ENCODE measurements around the gene CALM3. TPM values are rescaled to one million over a fixed set of nuclear protein-coding genes. Genes with fewer than 3 reads are reported as not detected.
"Not testable (repeated sequence)": the region's sequence is repeated elsewhere in the genome, so short reads cannot be mapped to it uniquely, and the experiment has no call there.

The CALM3 gene
- polyA plus RNA-seq, 1 donor from 2014 or later: 630 TPM

DNA sequence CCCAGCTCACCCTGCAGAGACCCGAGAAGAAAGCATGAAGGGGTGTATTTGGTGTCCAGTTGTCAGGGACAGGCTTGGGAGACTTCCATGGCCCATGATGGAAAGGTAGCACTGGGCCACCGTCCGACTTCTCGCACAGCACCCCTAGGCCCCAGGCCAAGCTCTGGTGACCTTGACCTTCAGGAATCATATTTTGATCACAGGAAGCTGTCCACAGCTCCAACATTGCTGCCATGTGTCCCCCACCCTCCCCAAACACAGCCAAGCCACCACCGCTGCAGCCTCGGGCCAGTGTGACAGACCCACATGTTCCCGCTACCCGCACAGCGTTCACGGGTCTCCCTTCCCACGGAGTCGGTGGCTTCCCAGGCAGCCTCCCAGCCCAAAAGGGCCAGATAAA lies 24.6 kb downstream of the CALM3 start:
- Histone ChIP-seq H3K4me2 (ENCODE audit: low read length) (no peak overlapping the region), H3K27ac (ENCODE audit: low read length) (no peak overlapping the region), H2AFZ (ENCODE audit: low read depth, low read length) (no peak overlapping the region)

GRCh38 chr19:46626446-46626845 lies 25.3 kb downstream of the CALM3 start:
- no peak overlapping the region for H3K4me2 ChIP-seq (ENCODE audit: low read length)
- H2AFZ ChIP-seq (ENCODE audit: low read depth, low read length): no peak overlapping the region
- H3K9me2 ChIP-seq (ENCODE audit: insufficient read depth, low read length): no peaks in the 10 kb centered on the region
- no peak overlapping the region for H3K27ac ChIP-seq (ENCODE audit: low read length)
- no peak overlapping the region for H3K4me3 ChIP-seq (ENCODE audit: low read length)
- no peaks in the 10 kb centered on the region for H3K36me3 ChIP-seq (ENCODE audit: insufficient read depth, low read length)
- no peaks in the 10 kb centered on the region for H3K27me3 ChIP-seq (ENCODE audit: insufficient read depth, low read depth, low read length)
- no peaks in the 10 kb centered on the region for H3K79me2 ChIP-seq (replicated peaks; ENCODE audit: insufficient read depth, low read length)
- H3K9me3 ChIP-seq (ENCODE audit: low read length): no peaks in the 10 kb centered on the region
- no peak for TF ChIP-seq SMC3 (conservative IDR thresholded peaks at IDR 0.05; ENCODE audit: poor library complexity)
- TF ChIP-seq EZH2 (IDR thresholded peaks at IDR 0.05; ENCODE audit: borderline replicate concordance, insufficient read depth, low read length, poor library complexity, severe bottlenecking): no peak
- no peak for TF ChIP-seq EP300 (conservative IDR thresholded peaks at IDR 0.05; ENCODE audit: poor library complexity, severe bottlenecking)
- TF ChIP-seq, protein P1, sequence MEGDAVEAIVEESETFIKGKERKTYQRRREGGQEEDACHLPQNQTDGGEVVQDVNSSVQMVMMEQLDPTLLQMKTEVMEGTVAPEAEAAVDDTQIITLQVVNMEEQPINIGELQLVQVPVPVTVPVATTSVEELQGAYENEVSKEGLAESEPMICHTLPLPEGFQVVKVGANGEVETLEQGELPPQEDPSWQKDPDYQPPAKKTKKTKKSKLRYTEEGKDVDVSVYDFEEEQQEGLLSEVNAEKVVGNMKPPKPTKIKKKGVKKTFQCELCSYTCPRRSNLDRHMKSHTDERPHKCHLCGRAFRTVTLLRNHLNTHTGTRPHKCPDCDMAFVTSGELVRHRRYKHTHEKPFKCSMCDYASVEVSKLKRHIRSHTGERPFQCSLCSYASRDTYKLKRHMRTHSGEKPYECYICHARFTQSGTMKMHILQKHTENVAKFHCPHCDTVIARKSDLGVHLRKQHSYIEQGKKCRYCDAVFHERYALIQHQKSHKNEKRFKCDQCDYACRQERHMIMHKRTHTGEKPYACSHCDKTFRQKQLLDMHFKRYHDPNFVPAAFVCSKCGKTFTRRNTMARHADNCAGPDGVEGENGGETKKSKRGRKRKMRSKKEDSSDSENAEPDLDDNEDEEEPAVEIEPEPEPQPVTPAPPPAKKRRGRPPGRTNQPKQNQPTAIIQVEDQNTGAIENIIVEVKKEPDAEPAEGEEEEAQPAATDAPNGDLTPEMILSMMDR (IDR thresholded peaks at IDR 0.05; ENCODE audit: poor library complexity, severe bottlenecking): no peak
- no peak for TF ChIP-seq MXI1 (conservative IDR thresholded peaks at IDR 0.05; ENCODE audit: poor library complexity, severe bottlenecking)
- TF ChIP-seq, protein P2, sequence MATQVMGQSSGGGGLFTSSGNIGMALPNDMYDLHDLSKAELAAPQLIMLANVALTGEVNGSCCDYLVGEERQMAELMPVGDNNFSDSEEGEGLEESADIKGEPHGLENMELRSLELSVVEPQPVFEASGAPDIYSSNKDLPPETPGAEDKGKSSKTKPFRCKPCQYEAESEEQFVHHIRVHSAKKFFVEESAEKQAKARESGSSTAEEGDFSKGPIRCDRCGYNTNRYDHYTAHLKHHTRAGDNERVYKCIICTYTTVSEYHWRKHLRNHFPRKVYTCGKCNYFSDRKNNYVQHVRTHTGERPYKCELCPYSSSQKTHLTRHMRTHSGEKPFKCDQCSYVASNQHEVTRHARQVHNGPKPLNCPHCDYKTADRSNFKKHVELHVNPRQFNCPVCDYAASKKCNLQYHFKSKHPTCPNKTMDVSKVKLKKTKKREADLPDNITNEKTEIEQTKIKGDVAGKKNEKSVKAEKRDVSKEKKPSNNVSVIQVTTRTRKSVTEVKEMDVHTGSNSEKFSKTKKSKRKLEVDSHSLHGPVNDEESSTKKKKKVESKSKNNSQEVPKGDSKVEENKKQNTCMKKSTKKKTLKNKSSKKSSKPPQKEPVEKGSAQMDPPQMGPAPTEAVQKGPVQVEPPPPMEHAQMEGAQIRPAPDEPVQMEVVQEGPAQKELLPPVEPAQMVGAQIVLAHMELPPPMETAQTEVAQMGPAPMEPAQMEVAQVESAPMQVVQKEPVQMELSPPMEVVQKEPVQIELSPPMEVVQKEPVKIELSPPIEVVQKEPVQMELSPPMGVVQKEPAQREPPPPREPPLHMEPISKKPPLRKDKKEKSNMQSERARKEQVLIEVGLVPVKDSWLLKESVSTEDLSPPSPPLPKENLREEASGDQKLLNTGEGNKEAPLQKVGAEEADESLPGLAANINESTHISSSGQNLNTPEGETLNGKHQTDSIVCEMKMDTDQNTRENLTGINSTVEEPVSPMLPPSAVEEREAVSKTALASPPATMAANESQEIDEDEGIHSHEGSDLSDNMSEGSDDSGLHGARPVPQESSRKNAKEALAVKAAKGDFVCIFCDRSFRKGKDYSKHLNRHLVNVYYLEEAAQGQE (IDR thresholded peaks at IDR 0.05; ENCODE audit: borderline replicate concordance): no peak
- TF ChIP-seq POLR2AphosphoS5 (IDR thresholded peaks at IDR 0.05): no peak
- TF ChIP-seq TAF1 (IDR thresholded peaks at IDR 0.05; ENCODE audit: low read depth): no peak
- no peak for TF ChIP-seq RAD21 (conservative IDR thresholded peaks at IDR 0.05)
- no peaks in the 10 kb centered on the region for H4K20me1 ChIP-seq (ENCODE audit: insufficient read depth)
- H3F3A ChIP-seq (ENCODE audit: insufficient read depth, low read length, poor library complexity, severe bottlenecking): no peaks in the 10 kb centered on the region
- no peak overlapping the region for H3K9ac ChIP-seq (ENCODE audit: low read length)

More for the DNA sequence above, 24.6 kb downstream of the CALM3 start:
- H3K79me2 ChIP-seq (replicated peaks; ENCODE audit: insufficient read depth, low read length): no peaks in the 10 kb centered on the region
- H3K9me3 ChIP-seq (ENCODE audit: low read length): no peaks in the 10 kb centered on the region
- H3F3A ChIP-seq (ENCODE audit: insufficient read depth, low read length, poor library complexity, severe bottlenecking): no peaks in the 10 kb centered on the region
- H3K9ac ChIP-seq (ENCODE audit: low read length): no peak overlapping the region
- no peaks in the 10 kb centered on the region for H3K27me3 ChIP-seq (ENCODE audit: insufficient read depth, low read depth, low read length)
- H3K36me3 ChIP-seq (ENCODE audit: insufficient read depth, low read length): no peaks in the 10 kb centered on the region
- no peak overlapping the region for H3K4me3 ChIP-seq (ENCODE audit: low read length)
- no peaks in the 10 kb centered on the region for H4K20me1 ChIP-seq (ENCODE audit: insufficient read depth)
- no peaks in the 10 kb centered on the region for H3K9me2 ChIP-seq (ENCODE audit: insufficient read depth, low read length)
- TF ChIP-seq, protein P1 (IDR thresholded peaks at IDR 0.05; ENCODE audit: poor library complexity, severe bottlenecking): no peak
- TF ChIP-seq EP300 (conservative IDR thresholded peaks at IDR 0.05; ENCODE audit: poor library complexity, severe bottlenecking) (no peak), TAF1 (IDR thresholded peaks at IDR 0.05; ENCODE audit: low read depth) (no peak), SMC3 (conservative IDR thresholded peaks at IDR 0.05; ENCODE audit: poor library complexity) (no peak), POLR2AphosphoS5 (IDR thresholded peaks at IDR 0.05) (no peak)
- TF ChIP-seq, protein P2 (IDR thresholded peaks at IDR 0.05; ENCODE audit: borderline replicate concordance): no peak

- not testable (repeated sequence) for H3K4me3 ChIP-seq (ENCODE audit: low read length); H3K79me2 ChIP-seq (replicated peaks; ENCODE audit: insufficient read depth, low read length); H3K36me3 ChIP-seq (ENCODE audit: insufficient read depth, low read length); H3K9ac ChIP-seq (ENCODE audit: low read length); H4K20me1 ChIP-seq (ENCODE audit: insufficient read depth); H3K4me2 ChIP-seq (ENCODE audit: low read length); H3K27me3 ChIP-seq (ENCODE audit: insufficient read depth, low read depth, low read length); H2AFZ ChIP-seq (ENCODE audit: low read depth, low read length); H3K9me3 ChIP-seq (ENCODE audit: low read length); H3K27ac ChIP-seq (ENCODE audit: low read length); H3F3A ChIP-seq (ENCODE audit: insufficient read depth, low read length, poor library complexity, severe bottlenecking); H3K9me2 ChIP-seq (ENCODE audit: insufficient read depth, low read length)
These were observed 27.8 kb downstream of the CALM3 start for GRCh38 chr19:46628970-46629369.
